Progenitor cell of endocrine pancreas (in vitro differentiated cells): ENCODE data around the gene GAN. TPM values are rescaled to one million over a fixed set of nuclear protein-coding genes. Genes with fewer than 3 reads are reported as not detected.
A peak's percentile ranks its signal among the peaks of the same experiment; 100 is the strongest.

Experiments used
- DNase-seq: peaks from one replicate; pipeline ENCODE4 v3.0.0; 2021; ENCODE audit warnings: low spot score; ENCODE audit not compliant: unreplicated experiment
- H3K27ac Mint-ChIP-seq: 2 replicates; pipeline ENCODE4 v1.8.0; 2021; ENCODE audit warnings: mild to moderate bottlenecking, moderate library complexity, mixed read lengths
- H3K27me3 Mint-ChIP-seq: 2 replicates; pipeline ENCODE4 v1.8.0; 2021; ENCODE audit warnings: mixed read lengths
- H3K36me3 Mint-ChIP-seq: 2 replicates; pipeline ENCODE4 v1.8.0; 2022; ENCODE audit warnings: mixed read lengths; ENCODE audit not compliant: insufficient read depth
- H3K4me1 Mint-ChIP-seq: 2 replicates; pipeline ENCODE4 v1.8.0; 2021; ENCODE audit warnings: low read depth, mixed read lengths
- H3K4me3 Mint-ChIP-seq: 2 replicates; pipeline ENCODE4 v1.8.0; 2021; ENCODE audit warnings: low read depth, mild to moderate bottlenecking, moderate library complexity, mixed read lengths
- H3K9me3 Mint-ChIP-seq: 2 replicates; pipeline ENCODE4 v1.8.0; 2021; ENCODE audit warnings: low read depth, mixed read lengths
- CTCF ChIP-seq: fragments of 200-600 bp; sonication (generic); IDR thresholded peaks from one replicate; pipeline ENCODE4 v1.5.0; 2021; ENCODE audit warnings: antibody characterized with exemption, mild to moderate bottlenecking; ENCODE audit not compliant: unreplicated experiment
- total RNA-seq: library from RNA; stranded (reverse); gene quantifications from 2 replicates; pipeline ENCODE4 v1.2.1, GENCODE V29; 2021

GAN gene
- total RNA-seq, 1 donor from 2014 or later: 14.0 TPM

DNA sequence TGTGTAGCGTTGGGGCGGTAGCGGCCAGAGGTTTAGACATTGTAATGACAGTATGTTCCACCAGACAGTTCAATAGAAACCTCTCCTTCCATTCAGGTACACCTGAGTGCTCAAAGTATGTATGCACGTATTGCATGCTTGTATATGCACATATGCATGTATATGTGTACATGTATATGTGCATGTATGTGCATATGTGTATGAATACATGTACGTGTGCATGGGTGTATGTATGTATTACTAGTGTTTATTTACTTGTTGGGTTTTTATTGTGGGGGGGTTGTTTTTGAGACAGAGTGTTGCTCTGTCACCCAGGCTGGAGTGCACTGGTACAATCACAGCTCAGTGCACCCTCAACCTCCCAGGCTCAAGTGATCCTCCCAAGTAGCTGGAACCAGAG is 46.3 kb upstream of the GAN start:
- Mint-ChIP-seq H3K4me3 (no peak overlapping the region), H3K9me3 (no peaks in the 10 kb centered on the region)
- no peak for DNase-seq

GRCh38 chr16:81273223-81273950 is 41.4 kb upstream of the GAN start:
- Mint-ChIP-seq H3K9me3 (no peaks in the 10 kb centered on the region), H3K4me3 (no peak overlapping the region), H3K4me1 (peaks cover 6% of the 10 kb centered on the region), H3K36me3 (peaks cover 2% of the 10 kb centered on the region), H3K27ac (no peak overlapping the region), H3K27me3 (no peaks in the 10 kb centered on the region)
- no peak for TF ChIP-seq CTCF
- no peak for DNase-seq

More for the DNA sequence above, 46.3 kb upstream of the GAN start:
- Mint-ChIP-seq H3K27me3 (no peaks in the 10 kb centered on the region), H3K27ac (no peak overlapping the region), H3K4me1 (peaks cover 6% of the 10 kb centered on the region), H3K36me3 (peaks cover 2% of the 10 kb centered on the region)
- TF ChIP-seq CTCF: no peak

- DNase-seq: no peak
- H3K27ac Mint-ChIP-seq: peak overlapping the region; percentile 57
These were observed 39.7 kb upstream of the GAN start for GRCh38 chr16:81275064-81275532.

GRCh38 chr16:81275795-81276194 is 39.0 kb upstream of the GAN start:
- Mint-ChIP-seq H3K27ac (no peak overlapping the region), H3K36me3 (peaks cover 2% of the 10 kb centered on the region), H3K4me3 (no peak overlapping the region), H3K4me1 (peaks cover 6% of the 10 kb centered on the region), H3K9me3 (no peaks in the 10 kb centered on the region), H3K27me3 (no peaks in the 10 kb centered on the region)
- no peak for TF ChIP-seq CTCF
- DNase-seq: no peak

More at GRCh38 chr16:81275064-81275532, 39.7 kb upstream of the GAN start:
- no peaks in the 10 kb centered on the region for H3K27me3 Mint-ChIP-seq
- peaks cover 6% of the 10 kb centered on the region for H3K4me1 Mint-ChIP-seq
- H3K9me3 Mint-ChIP-seq: no peaks in the 10 kb centered on the region
- peaks cover 2% of the 10 kb centered on the region for H3K36me3 Mint-ChIP-seq
- no peak overlapping the region for H3K4me3 Mint-ChIP-seq
- no peak for TF ChIP-seq CTCF

- no peaks in the 10 kb centered on the region for H3K27me3 Mint-ChIP-seq
- H3K27ac Mint-ChIP-seq: no peak overlapping the region
- H3K36me3 Mint-ChIP-seq: peaks cover 2% of the 10 kb centered on the region
- H3K9me3 Mint-ChIP-seq: no peaks in the 10 kb centered on the region
- no peak for TF ChIP-seq CTCF
- H3K4me3 Mint-ChIP-seq: no peak overlapping the region
- H3K4me1 Mint-ChIP-seq: peaks cover 6% of the 10 kb centered on the region
- no peak for DNase-seq
These were observed 38.4 kb upstream of the GAN start for GRCh38 chr16:81276323-81276722.
